Fibroblast of the aortic adventitia (primary cell): ENCODE data around the gene CLBA1. TPM values are rescaled to one million over a fixed set of nuclear protein-coding genes. Genes with fewer than 3 reads are reported as not detected.

Source experiments
- DNase-seq: peaks from one replicate; pipeline ENCODE4 v3.0.0-alpha.2; 2010; ENCODE audit warnings: low read depth
- H3K4me3 ChIP-seq: 2 replicates; pipeline ENCODE4 v1.5.1; 2011; ENCODE audit warnings: low read depth, mild to moderate bottlenecking, control low read depth, low read length, moderate library complexity
- total RNA-seq: library from RNA; depleted of rRNA; stranded (reverse); fragments of >200 nt; gene quantifications from 2 replicates; pipeline ENCODE4 v1.2.3, GENCODE V29; 2012; ENCODE audit warnings: low replicate concordance
- TF ChIP-seq, protein P1 (sequence below): IDR thresholded peaks from 2 replicates; pipeline ENCODE4 v1.5.1; 2011; ENCODE audit warnings: mild to moderate bottlenecking, low read length, control low read depth, inconsistent platforms; ENCODE audit not compliant: insufficient read depth

CLBA1 gene
- total RNA-seq, 1 donor: 8.0 TPM

DNA sequence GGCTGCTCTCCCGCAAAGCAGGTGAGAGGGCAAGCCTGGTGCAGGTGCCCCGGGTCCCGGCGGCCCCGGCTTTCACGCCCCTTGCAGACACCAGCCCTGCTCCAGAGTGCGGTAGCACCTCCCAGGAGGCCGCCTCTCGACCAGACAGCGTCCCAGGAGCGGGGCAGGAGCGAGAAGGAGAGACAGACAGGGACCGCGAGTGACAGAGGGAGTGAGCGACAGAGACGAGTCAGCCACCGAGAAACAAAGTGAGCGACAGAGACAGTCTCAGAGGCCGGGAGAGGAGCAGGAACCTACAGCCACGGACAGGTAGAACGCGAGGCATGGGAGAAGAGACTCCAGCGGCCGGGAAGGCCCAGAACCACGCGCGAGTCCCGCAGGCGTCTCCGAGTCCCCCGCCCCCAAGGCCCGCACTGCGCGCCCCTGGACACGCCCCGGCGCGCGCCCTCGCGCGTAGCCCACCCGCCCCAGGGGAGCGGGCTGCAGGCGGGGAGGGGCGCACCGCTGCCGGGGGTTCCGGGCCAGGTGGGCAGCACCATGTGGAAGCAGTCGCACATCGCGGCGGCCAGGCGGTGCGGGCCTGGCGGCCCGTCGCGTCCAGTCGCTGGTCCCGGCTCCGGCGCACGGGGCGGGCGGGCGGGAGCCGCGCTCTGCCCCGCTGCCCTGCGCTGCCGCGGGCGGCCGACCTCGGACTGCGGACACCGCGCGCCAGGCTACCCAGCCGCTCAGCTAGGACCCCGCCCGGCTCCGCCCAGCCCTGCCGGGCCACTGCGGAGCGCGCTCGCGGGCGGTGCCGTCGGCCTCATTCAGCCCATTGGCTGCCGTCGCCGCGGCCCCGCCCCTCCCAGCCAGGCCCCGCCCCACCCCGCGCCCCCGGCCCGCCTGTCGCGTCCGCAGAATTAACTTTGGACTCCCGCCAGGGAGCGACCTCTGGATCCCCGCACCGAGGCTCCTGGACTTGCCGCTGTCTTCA, 7.6 kb upstream of the CLBA1 start, which contains the start of gene AHNAK2:
Gene AHNAK2, minus strand, starts transcription at position 694 of the 973 bp plus-strand sequence. Its CDS starts 137 bp downstream, at position 557.
- DNase-seq: peak; percentile 65

DNA sequence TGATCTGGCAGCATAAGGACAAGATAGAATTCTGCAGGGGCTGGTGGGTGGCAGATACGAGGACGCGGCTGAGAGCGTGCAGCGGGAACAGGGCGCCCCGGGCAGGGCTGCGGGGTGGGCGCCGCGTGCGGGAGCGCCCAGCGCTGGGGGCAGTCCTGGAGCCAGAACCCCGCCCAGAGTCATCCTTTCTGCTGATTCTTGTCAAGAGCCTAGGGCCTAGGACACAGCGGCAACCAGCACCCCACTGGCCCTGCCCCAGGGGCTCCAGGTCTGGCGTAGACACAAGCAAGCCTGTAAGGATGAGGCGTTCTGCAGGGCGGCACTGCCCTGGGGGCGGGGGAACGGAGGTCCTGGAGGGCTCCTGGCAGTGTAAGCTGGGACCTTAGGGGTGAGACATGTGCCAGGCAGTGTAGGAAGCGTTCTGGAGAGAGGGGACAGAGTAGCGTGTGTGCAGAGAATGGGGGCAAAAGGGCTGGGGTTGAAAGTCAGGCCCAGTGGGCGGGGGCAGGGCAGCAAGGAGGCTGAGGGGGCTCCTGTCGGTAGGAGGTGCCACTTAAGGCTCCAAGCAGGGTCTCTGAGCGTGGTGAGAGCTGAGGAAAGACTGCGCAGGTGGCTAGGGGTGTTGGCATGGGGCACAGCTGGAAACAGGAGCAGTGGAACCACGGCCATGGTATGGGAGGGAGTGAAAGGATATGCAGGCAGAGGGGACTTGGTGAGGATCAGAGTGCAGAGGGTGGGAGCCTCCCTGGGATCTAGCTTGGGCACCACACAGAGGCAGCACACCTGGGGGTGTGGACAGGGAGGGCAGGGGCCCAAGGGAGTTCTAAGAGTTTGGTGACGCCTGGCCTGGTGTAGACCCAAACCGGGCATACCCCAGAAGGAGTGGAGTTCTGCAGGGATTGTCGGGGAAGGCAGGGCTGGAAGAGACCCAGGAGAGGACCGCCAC, 6.6 kb upstream of the CLBA1 start:
- TF ChIP-seq, protein P1, sequence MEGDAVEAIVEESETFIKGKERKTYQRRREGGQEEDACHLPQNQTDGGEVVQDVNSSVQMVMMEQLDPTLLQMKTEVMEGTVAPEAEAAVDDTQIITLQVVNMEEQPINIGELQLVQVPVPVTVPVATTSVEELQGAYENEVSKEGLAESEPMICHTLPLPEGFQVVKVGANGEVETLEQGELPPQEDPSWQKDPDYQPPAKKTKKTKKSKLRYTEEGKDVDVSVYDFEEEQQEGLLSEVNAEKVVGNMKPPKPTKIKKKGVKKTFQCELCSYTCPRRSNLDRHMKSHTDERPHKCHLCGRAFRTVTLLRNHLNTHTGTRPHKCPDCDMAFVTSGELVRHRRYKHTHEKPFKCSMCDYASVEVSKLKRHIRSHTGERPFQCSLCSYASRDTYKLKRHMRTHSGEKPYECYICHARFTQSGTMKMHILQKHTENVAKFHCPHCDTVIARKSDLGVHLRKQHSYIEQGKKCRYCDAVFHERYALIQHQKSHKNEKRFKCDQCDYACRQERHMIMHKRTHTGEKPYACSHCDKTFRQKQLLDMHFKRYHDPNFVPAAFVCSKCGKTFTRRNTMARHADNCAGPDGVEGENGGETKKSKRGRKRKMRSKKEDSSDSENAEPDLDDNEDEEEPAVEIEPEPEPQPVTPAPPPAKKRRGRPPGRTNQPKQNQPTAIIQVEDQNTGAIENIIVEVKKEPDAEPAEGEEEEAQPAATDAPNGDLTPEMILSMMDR: no peak
- no peak for DNase-seq
- peak overlapping the region; percentile 46 for H3K4me3 ChIP-seq

More for the DNA sequence above, 7.6 kb upstream of the CLBA1 start, which contains the start of gene AHNAK2:
- H3K4me3 ChIP-seq: peak within 1 kb of the TSS; percentile 68
- TF ChIP-seq, protein P1: no peak

DNA sequence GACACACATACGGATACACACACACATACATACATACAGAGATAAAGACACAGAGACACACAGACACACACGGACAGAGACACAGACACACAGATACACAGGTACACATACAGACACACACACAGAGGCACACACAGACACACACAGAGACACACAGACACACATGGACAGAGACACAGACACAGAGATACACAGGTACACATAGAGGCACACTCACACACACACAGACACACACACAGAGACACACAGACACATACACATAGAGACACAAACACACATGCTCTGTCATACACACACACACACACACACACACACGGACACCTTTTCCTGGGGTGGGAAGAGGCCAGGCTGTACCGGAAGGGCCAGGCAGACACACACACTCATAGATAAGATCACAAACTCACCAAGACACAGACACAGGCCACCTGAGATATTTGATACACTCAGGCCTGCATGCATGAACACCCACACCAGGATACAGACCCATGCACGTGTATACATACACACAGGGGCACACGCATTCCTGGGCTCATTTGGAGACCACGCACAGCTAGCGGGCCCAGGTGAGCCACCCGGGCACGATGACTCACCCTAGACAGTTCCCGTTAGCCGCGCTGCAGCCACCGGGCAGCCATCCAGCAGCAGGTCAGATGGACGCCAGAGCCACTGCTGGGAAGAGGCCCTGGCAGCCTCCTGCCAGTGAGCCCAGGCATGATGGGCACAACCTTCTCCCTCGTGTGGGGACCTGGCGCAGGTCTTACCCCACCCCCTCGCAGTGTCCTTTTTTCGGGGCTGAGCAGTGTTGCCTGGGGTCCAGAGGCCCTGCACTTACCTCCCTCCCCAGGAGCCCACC, 5.6 kb upstream of the CLBA1 start:
- DNase-seq: peak; percentile 22
- TF ChIP-seq, protein P1: no peak
- H3K4me3 ChIP-seq: no peak overlapping the region

DNA sequence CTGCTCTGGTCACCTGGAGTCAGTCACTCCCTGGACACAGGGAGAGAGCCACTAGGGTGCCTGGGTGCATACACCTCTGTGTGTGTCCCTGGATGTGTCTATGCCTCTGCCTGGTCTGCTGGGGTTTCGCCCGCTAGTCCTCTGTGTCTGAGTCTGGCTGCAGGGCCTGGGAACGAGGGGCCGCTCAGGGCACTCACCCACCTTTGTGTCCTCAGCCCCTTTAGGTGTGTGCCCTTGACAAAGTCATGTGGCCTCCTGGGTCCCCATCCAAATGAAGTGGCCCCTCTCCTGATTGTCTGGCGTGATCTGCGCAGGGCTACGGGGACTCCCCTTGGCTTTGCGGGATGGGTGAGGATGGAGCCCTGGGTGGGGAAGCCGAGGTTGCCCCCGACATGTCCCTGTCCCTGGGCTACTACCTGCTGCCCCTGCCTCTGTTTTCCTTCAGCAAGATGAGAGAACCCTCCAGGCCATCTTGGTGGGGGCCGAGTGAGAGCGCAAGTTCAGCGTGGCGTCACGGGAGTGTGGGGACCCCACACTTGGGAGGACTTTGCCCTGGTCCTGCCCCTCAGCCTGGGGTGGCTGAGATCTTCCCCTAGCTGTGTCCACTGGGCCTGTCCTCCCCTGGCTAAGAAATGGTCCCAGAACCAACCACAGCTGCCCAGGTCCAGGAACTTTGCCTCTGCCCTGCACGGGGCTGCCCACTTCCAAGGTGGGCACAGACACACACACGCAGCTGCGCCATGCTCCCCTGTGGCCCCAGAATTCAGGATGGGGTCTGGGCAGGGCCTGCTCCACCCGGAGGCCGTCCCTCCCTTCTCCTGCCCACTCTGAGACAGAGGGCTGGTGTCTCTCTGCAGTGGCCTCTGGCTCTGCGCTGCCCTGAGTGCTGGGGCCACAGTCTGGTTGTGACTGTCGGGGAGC, 4.7 kb upstream of the CLBA1 start:
- TF ChIP-seq, protein P1: no peak
- no peak overlapping the region for H3K4me3 ChIP-seq
- DNase-seq: no peak

DNA sequence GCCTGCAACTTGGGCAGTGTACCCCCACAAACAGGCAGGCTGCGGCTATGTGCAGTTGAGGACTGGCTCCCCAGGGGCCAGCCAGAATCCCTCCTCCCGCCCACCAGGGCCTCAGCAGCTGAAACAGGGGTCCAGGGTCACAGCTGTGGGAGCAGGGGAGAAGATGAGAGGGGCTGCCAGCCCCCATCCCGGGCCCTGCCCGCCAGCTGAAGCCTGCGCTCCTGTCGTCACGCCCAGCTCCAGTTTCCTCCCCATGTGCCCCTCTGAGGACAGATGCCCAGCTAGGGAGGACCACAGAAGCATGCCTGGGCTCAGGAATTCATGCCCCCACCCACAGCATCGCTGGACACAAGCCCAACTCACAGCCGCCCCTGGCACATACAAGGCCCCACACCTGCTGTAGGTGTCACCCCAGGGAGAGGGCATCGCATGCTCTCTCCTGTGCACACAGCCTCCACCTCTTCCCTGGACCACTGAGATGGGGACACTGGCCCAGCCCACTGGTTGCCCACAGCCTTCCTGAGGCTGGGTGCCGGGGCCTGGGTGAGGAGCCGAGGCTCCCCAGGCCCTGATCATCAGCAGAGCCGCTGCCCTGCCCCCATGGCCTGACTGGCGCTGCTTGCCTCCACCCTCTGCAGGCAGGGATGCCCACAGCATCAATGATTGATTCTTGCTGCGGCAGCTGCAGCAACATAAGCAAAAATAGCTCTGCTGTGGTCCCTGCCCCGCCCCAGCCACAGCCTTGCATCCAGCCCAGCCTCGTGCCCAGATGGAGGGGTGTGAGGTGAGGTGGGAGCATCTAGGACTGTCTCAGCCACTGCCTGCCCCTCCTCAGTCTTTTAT, 3.7 kb upstream of the CLBA1 start:
- TF ChIP-seq, protein P1: no peak
- no peak overlapping the region for H3K4me3 ChIP-seq
- DNase-seq: no peak
